AG10803 (cell line): Measurements from ENCODE around the gene HSBP1L1.

Experiments
- DNase-seq: peaks from one replicate; pipeline ENCODE4 v3.0.0; 2010; ENCODE audit warnings: low read depth
- H3K4me3 ChIP-seq: 2 replicates; pipeline ENCODE4 v1.5.1; 2011; ENCODE audit warnings: mild to moderate bottlenecking, low read length, control low read depth
- CTCF ChIP-seq: conservative IDR thresholded peaks from 2 replicates; pipeline ENCODE4 v1.5.1; 2011; ENCODE audit warnings: mild to moderate bottlenecking, low read length, control low read depth, inconsistent platforms

Gene HSBP1L1

GRCh38 chr18:79963658-79964329, 649 bp upstream of the HSBP1L1 start:
- DNase-seq, result no peak
- H3K4me3 ChIP-seq, result peak overlapping the region; percentile 74
- TF ChIP-seq CTCF, result no peak

- peak overlapping the region; percentile 74 for H3K4me3 ChIP-seq
- peak; percentile 74 for DNase-seq
- no peak for TF ChIP-seq CTCF
These were observed 868 bp downstream of the HSBP1L1 start for GRCh38 chr18:79965119-79965902.

- no peak for DNase-seq
- H3K4me3 ChIP-seq, result no peak overlapping the region
- TF ChIP-seq CTCF, result no peak
These were observed 6.1 kb downstream of the HSBP1L1 start for GRCh38 chr18:79970419-79971133.

GRCh38 chr18:79971211-79971952, 6.9 kb downstream of the HSBP1L1 start:
- no peak for DNase-seq
- H3K4me3 ChIP-seq, result no peak overlapping the region
- TF ChIP-seq CTCF, result no peak

GRCh38 chr18:79971986-79972385, 7.5 kb downstream of the HSBP1L1 start:
- DNase-seq, result no peak
- no peak overlapping the region for H3K4me3 ChIP-seq
- TF ChIP-seq CTCF, result no peak

GRCh38 chr18:79972720-79973119, 8.3 kb downstream of the HSBP1L1 start:
- no peak overlapping the region for H3K4me3 ChIP-seq
- no peak for TF ChIP-seq CTCF
- DNase-seq, result no peak
